GM12872 (cell line): ENCODE measurements around the gene CACNB3.

Experiments used
- TF ChIP-seq, protein P1 (sequence below): IDR thresholded peaks from 3 replicates; pipeline ENCODE4 v1.5.1; 2011; ENCODE audit warnings: low read depth, mild to moderate bottlenecking, low read length, moderate library complexity; ENCODE audit not compliant: insufficient read depth

The CACNB3 gene

DNA sequence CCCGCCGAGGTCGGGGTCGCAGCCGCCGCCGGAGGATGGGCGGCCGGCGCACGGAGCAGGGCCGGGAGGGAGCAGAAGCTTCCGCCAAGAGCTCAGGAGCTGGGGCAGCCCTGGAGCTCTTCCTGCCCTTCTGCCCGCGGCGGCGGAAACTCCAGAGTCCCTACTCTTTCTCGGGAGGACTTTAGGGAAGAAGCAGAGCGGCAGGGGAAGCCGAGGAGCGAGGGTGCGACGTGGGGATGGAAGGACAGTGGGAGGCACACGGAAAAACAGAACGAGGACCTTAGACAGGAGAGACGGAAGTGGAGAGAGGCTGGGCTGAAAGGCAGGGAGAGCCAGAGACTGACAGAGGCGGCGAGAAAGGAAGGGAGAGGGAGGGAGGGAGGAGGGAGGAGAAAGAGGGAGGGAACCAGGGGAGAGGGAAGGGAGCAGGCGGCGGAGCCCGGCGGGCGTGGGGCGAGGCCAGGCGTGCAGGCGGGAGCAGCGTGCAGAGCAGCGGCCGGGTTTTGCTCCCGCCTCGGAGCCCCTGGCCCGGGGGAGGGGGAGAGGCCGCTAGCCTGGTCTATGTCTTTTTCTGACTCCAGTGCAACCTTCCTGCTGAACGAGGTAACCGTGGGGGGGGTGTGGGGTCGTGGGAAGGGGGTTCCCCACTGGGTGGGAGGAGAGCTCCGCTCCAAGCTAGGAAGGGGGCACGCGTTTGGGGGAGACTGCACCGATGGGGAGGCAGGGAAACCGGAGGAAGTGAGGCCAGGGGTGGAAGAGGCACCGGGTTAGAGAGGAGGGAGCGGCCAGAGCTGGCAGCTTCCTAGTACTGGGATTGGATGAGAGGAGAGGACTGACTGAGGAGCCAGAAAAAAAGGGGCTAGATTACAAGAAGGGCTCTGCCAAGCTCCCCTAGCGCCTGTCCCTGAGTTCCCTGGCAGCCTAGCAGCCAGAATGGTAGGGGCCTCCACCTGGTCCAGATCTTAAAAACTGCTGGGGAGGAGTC is 2.9 kb upstream of the CACNB3 start:
- TF ChIP-seq, protein P1, sequence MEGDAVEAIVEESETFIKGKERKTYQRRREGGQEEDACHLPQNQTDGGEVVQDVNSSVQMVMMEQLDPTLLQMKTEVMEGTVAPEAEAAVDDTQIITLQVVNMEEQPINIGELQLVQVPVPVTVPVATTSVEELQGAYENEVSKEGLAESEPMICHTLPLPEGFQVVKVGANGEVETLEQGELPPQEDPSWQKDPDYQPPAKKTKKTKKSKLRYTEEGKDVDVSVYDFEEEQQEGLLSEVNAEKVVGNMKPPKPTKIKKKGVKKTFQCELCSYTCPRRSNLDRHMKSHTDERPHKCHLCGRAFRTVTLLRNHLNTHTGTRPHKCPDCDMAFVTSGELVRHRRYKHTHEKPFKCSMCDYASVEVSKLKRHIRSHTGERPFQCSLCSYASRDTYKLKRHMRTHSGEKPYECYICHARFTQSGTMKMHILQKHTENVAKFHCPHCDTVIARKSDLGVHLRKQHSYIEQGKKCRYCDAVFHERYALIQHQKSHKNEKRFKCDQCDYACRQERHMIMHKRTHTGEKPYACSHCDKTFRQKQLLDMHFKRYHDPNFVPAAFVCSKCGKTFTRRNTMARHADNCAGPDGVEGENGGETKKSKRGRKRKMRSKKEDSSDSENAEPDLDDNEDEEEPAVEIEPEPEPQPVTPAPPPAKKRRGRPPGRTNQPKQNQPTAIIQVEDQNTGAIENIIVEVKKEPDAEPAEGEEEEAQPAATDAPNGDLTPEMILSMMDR: no peak

DNA sequence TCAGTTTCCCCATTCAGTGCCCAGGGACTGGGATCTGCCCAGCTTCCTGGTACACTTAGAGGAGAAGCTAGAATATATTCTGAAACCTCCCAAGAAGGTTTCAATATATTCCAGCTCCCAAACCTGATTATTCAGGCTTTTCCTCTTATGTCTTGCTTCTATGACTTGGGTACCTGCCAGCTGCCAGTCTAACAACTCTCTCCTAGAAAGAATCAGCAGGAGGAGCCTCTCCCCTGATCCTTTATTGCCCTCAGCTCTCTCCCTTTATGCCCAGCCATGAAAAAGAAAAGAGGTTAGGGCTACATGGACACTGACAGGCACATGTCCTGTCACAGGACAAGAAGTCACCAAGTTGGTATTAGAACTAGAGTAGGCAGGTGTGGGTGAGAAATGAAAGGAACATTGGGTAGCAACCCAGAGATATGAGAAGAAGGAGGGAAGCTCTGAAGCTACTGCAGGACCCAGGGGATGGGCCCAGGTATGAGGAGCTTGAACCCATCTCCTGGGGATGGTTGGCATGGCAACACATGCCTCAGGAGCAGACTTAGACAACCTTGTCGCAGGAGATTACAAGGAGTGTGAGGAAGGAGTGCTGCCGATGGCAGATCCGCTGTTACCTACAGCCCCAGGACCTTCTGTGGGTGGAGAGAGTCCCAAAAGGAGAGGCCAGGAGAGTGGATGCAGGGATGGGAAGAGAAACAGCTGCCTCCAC is 2.0 kb upstream of the CACNB3 start:
- TF ChIP-seq, protein P1: no peak

DNA sequence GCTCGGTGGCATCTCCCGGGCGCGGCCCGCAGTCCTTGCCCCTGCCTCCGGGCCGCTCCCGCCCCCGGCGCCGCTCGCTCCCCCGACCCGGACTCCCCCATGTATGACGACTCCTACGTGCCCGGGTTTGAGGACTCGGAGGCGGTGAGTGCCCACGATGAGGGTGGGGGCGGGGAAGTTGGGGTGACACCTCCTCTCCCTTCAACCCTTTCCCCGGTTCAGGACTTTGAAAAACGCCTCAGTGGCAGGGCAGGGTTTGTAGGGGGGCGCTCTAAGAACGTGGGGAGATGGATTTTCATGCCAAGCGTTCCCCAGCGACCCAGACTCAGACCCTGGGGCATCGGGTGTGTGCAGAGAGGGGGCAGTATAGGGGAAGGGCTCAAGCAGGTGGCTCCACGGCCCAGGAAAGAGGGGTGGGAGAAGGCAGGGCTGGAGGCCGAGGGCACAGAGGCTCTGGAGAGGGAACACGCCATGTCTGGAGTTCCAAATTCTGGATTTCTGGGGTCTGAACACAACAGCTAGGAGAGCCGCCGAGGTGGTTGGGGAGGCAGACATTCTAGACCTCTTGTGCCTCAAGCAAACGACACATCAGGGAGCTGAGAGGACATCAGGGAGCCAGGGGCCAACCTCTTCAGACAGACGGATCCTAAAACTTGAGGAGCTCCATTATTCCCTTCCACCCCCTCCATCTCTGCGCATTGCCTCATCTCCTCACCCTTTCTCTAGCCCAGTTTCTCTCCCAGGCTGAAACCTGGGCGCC is 715 bp downstream of the CACNB3 start:
- TF ChIP-seq, protein P1: peak; percentile 52

DNA sequence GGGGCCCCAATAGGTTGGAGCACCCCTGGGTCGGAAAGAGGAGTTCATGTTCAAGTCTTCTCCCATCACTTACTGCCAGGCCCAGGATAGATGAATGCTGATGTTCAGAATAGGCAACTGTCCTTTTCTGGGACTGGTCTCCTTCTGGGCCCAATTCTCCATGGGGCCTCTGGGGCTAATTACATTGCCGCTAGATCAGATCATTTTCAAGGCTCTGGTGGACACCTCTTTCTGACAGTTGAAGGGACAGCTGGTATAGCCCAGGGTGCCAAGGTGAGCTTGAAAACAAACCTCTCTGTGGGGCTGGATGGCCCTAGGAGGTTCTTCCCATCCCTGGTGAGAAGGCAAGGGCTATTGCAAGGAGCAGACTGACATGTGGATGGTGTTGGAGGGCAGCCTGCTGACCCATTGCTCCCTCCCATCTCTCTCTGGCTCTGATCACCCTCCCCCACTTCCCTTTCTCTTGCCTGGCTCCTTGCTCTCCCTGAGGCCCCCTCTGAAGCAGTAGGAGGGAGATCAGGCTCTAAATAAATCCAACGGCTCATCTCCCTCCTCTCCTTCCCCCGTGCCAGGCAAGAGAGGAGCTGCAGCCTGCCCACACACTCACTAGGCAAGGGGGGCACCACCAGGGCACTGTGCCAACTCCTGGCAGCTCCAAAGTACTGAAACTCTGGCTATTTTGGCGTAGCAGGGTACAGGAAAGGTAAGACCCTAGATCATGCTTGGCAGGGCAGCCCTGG is 1.9 kb downstream of the CACNB3 start:
- TF ChIP-seq, protein P1: no peak

DNA sequence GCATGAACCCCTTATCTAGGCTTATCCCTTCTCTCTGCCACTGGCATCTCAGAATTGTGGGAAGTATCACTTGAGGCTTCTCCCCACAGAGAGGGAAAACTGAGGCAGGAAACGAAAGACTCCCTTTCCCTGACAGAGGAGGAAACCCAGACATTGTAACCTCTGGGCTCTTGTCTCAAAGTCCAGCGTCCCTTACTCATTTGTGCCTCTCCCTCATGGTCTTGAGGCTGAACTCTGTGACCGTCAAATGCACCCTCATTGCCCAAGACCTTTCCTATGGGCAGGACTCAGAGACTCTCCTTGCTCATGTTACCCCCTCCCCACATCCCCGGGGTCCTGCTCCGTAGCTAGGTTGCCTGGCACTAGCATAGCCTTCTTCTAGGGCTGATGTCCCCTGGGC is 3.8 kb downstream of the CACNB3 start:
- TF ChIP-seq, protein P1: no peak

DNA sequence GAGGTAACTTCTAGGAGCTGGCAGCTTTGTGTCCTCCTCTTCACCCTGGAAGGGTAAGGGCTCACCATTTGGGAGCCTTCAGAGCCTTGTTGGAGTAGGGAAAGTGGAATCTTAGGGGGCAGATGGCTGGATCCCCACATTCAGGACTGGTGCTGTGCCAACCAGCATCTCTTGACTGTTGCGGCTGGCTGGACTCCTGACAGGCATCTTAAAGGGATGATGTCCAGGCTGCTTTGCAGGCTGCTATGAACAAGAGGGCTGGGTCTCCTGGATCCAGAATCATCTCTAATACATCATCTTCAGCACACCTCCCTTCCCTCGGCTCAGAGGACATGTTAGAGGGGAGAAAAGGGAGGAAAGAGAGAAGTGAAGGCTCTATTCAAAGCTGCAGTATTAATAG is 4.4 kb downstream of the CACNB3 start:
- TF ChIP-seq, protein P1: no peak

DNA sequence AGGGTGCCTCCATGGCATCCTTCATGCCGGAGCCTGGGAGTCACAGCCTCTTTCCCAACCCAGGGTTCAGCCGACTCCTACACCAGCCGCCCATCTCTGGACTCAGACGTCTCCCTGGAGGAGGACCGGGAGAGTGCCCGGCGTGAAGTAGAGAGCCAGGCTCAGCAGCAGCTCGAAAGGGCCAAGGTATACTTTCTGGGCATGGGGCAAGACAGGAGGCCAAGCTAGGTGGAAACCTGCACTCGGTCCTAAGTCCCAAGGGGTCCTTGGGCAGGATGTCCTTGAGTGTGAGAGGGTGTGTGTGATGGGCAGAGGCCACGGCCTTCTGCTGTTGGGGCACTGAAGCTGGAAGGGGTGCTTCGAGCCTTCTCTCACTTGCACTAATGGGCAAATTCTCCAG is 5.0 kb downstream of the CACNB3 start:
- TF ChIP-seq, protein P1: no peak
